GM18511 (cell line): ENCODE data around the gene SNX22.
"Not testable (repeated sequence)": the region's sequence is repeated elsewhere in the genome, so short reads cannot be mapped to it uniquely, and the experiment has no call there.

Experiments used
- ATAC-seq: cut with Tn5 transposase; IDR thresholded peaks from one replicate; pipeline ENCODE4 v1.9.1; 2021; ENCODE audit warnings: mild to moderate bottlenecking, moderate library complexity; ENCODE audit not compliant: unreplicated experiment

SNX22 gene

GRCh38 chr15:64151727-64152506 lies at the start of gene SNX22:
SNX22 (plus strand) TSS chr15:64151731; CDS start chr15:64151776, 45 bp downstream.
- ATAC-seq: no peak

GRCh38 chr15:64102497-64102896 lies 49.0 kb upstream of the SNX22 start:
- ATAC-seq: no peak

- no peak for ATAC-seq
Observed at GRCh38 chr15:64105113-64105704, 46.3 kb upstream of the SNX22 start.

- ATAC-seq: no peak
Observed at GRCh38 chr15:64107337-64107736, 44.2 kb upstream of the SNX22 start.

GRCh38 chr15:64110108-64110701 lies 41.3 kb upstream of the SNX22 start:
- ATAC-seq: not testable (repeated sequence)

- ATAC-seq: peak; percentile 58
Observed at GRCh38 chr15:64110950-64111678, 40.4 kb upstream of the SNX22 start.

GRCh38 chr15:64111679-64112050 lies 39.9 kb upstream of the SNX22 start:
- ATAC-seq: no peak

GRCh38 chr15:64112073-64112772 lies 39.3 kb upstream of the SNX22 start:
- ATAC-seq: no peak

GRCh38 chr15:64112904-64113303 lies 38.6 kb upstream of the SNX22 start:
- no peak for ATAC-seq

- ATAC-seq: no peak
Observed at GRCh38 chr15:64117759-64118487, 33.6 kb upstream of the SNX22 start.

GRCh38 chr15:64120322-64120721 lies 31.2 kb upstream of the SNX22 start:
- not testable (repeated sequence) for ATAC-seq

GRCh38 chr15:64121614-64122013 lies 29.9 kb upstream of the SNX22 start:
- ATAC-seq: no peak

GRCh38 chr15:64122444-64122843 lies 29.1 kb upstream of the SNX22 start:
- ATAC-seq: no peak

GRCh38 chr15:64122936-64123351 lies 28.6 kb upstream of the SNX22 start:
- ATAC-seq: no peak

GRCh38 chr15:64125978-64126377 lies 25.6 kb upstream of the SNX22 start:
- ATAC-seq: no peak

- ATAC-seq: no peak
Observed at GRCh38 chr15:64127521-64128270, 23.8 kb upstream of the SNX22 start.

- ATAC-seq: no peak
Observed at GRCh38 chr15:64130159-64130558, 21.4 kb upstream of the SNX22 start.

GRCh38 chr15:64131547-64131946 lies 20.0 kb upstream of the SNX22 start:
- no peak for ATAC-seq

- no peak for ATAC-seq
Observed at GRCh38 chr15:64132217-64132616, 19.3 kb upstream of the SNX22 start.
